ENCODE data around the gene NDUFB8. TPM values are rescaled to one million over a fixed set of nuclear protein-coding genes. Genes with fewer than 3 reads are reported as not detected.

NDUFB8 gene
- total RNA-seq, 2 donors from 2014 or later, result 162 to 192 TPM

- Histone ChIP-seq H3K27ac (ENCODE audit: low read depth, low read length) (no peak overlapping the region), H3K4me3 (ENCODE audit: low read length) (no peak overlapping the region), H3K27me3 (ENCODE audit: control insufficient read depth, insufficient read depth, low read length, poor library complexity, severe bottlenecking) (peaks cover 52% of the 10 kb centered on the region), H3K9me3 (ENCODE audit: control insufficient read depth, low read length) (no peaks in the 10 kb centered on the region), H3K9ac (ENCODE audit: extremely low read depth, low read length, poor library complexity, severe bottlenecking) (no peak overlapping the region), H3K36me3 (ENCODE audit: control insufficient read depth, insufficient read depth, low read length) (no peaks in the 10 kb centered on the region), H3K4me1 (ENCODE audit: control insufficient read depth, insufficient read depth, low read length) (no peaks in the 10 kb centered on the region)
- Mint-ChIP-seq H3K4me3 (no peak overlapping the region), H3K27ac (no peak overlapping the region), H3K4me1 (no peaks in the 10 kb centered on the region), H3K27me3 (ENCODE audit: insufficient read depth) (peaks cover 35% of the 10 kb centered on the region), H3K9me3 (no peaks in the 10 kb centered on the region), H3K36me3 (ENCODE audit: low read depth) (no peaks in the 10 kb centered on the region)
- WGBS, 2 experiments (ENCODE audit: insufficient coverage in 1 of 2, insufficient read length in 1 of 2), result 84 to 90% methylated on average over 9 to 23 of the region's 24 CpGs
- no peak for TF ChIP-seq CTCF (conservative IDR thresholded peaks at IDR 0.05)
- no peak for DNase-seq
Measured at GRCh38 chr10:100571084-100571856, 41.6 kb upstream of the NDUFB8 start.

GRCh38 chr10:100570506-100570905 is 40.8 kb upstream of the NDUFB8 start:
- no peaks in the 10 kb centered on the region for H3K9me3 ChIP-seq (ENCODE audit: control insufficient read depth, low read length)
- WGBS, 2 experiments (ENCODE audit: insufficient coverage in 1 of 2, insufficient read length in 1 of 2), result 80 to 100% methylated on average over 1 to 8 of the region's 8 CpGs
- H3K4me3 ChIP-seq (ENCODE audit: low read length), result peak overlapping the region; percentile 77
- no peaks in the 10 kb centered on the region for H3K36me3 ChIP-seq (ENCODE audit: control insufficient read depth, insufficient read depth, low read length)
- no peak for TF ChIP-seq CTCF (conservative IDR thresholded peaks at IDR 0.05)
- H3K9ac ChIP-seq (ENCODE audit: extremely low read depth, low read length, poor library complexity, severe bottlenecking), result no peak overlapping the region
- no peak overlapping the region for H3K4me3 Mint-ChIP-seq
- H3K4me1 ChIP-seq (ENCODE audit: control insufficient read depth, insufficient read depth, low read length), result no peaks in the 10 kb centered on the region
- no peak for DNase-seq
- peaks cover 52% of the 10 kb centered on the region for H3K27me3 ChIP-seq (ENCODE audit: control insufficient read depth, insufficient read depth, low read length, poor library complexity, severe bottlenecking)
- no peaks in the 10 kb centered on the region for H3K9me3 Mint-ChIP-seq
- no peak overlapping the region for H3K27ac ChIP-seq (ENCODE audit: low read depth, low read length)
- H3K4me1 Mint-ChIP-seq, result no peaks in the 10 kb centered on the region
- no peaks in the 10 kb centered on the region for H3K36me3 Mint-ChIP-seq (ENCODE audit: low read depth)
- peaks cover 27% of the 10 kb centered on the region for H3K27me3 Mint-ChIP-seq (ENCODE audit: insufficient read depth)
- no peak overlapping the region for H3K27ac Mint-ChIP-seq

- H3K4me1 ChIP-seq (ENCODE audit: control insufficient read depth, insufficient read depth, low read length), result no peaks in the 10 kb centered on the region
- WGBS, 2 experiments (ENCODE audit: insufficient coverage in 1 of 2, insufficient read length in 1 of 2), result 24 to 34% methylated on average over 8 to 28 of the region's 28 CpGs
- H3K4me3 ChIP-seq (ENCODE audit: low read length), result peak overlapping the region; percentile 77
- Mint-ChIP-seq H3K27ac (no peak overlapping the region), H3K36me3 (ENCODE audit: low read depth) (no peaks in the 10 kb centered on the region), H3K4me1 (peaks cover 2% of the 10 kb centered on the region), H3K9me3 (no peaks in the 10 kb centered on the region), H3K4me3 (no peak overlapping the region), H3K27me3 (ENCODE audit: insufficient read depth) (peaks cover 21% of the 10 kb centered on the region)
- no peaks in the 10 kb centered on the region for H3K9me3 ChIP-seq (ENCODE audit: control insufficient read depth, low read length)
- TF ChIP-seq CTCF (conservative IDR thresholded peaks at IDR 0.05), result peak; percentile 74
- H3K36me3 ChIP-seq (ENCODE audit: control insufficient read depth, insufficient read depth, low read length), result no peaks in the 10 kb centered on the region
- H3K27ac ChIP-seq (ENCODE audit: low read depth, low read length), result no peak overlapping the region
- no peak overlapping the region for H3K9ac ChIP-seq (ENCODE audit: extremely low read depth, low read length, poor library complexity, severe bottlenecking)
- H3K27me3 ChIP-seq (ENCODE audit: control insufficient read depth, insufficient read depth, low read length, poor library complexity, severe bottlenecking), result peaks cover 52% of the 10 kb centered on the region
- DNase-seq, result peak; percentile 80
Measured at GRCh38 chr10:100569687-100570481, 40.2 kb upstream of the NDUFB8 start.

Measured in endodermal cell (in vitro differentiated cells).